T-helper 2 cell treated with Interferon-gamma antibody and Interleukin-4, amounts not matched to agents 5 μg/mL and 100 μg/mL, for 36 hours (primary cell): Measurements from ENCODE around the gene MOB2.

Source experiments
- DNase-seq: peaks from one replicate; pipeline ENCODE4 v3.0.0; 2021; ENCODE audit warnings: low spot score
- H3K27ac Mint-ChIP-seq: one replicate; pipeline ENCODE4 v1.8.0; 2021; ENCODE audit warnings: mild to moderate bottlenecking, mixed read lengths
- H3K27me3 Mint-ChIP-seq: one replicate; pipeline ENCODE4 v1.8.0; 2021; ENCODE audit warnings: low read depth, mixed read lengths
- H3K36me3 Mint-ChIP-seq: one replicate; pipeline ENCODE4 v1.8.0; 2021; ENCODE audit warnings: low read depth, mixed read lengths
- H3K4me1 Mint-ChIP-seq: one replicate; pipeline ENCODE4 v1.8.0; 2021; ENCODE audit warnings: low read depth, mixed read lengths
- H3K4me3 Mint-ChIP-seq: one replicate; pipeline ENCODE4 v1.8.0; 2022; ENCODE audit warnings: mild to moderate bottlenecking, moderate library complexity, mixed read lengths
- H3K9me3 Mint-ChIP-seq: one replicate; pipeline ENCODE4 v1.8.0; 2021; ENCODE audit warnings: mixed read lengths

The MOB2 gene

DNA sequence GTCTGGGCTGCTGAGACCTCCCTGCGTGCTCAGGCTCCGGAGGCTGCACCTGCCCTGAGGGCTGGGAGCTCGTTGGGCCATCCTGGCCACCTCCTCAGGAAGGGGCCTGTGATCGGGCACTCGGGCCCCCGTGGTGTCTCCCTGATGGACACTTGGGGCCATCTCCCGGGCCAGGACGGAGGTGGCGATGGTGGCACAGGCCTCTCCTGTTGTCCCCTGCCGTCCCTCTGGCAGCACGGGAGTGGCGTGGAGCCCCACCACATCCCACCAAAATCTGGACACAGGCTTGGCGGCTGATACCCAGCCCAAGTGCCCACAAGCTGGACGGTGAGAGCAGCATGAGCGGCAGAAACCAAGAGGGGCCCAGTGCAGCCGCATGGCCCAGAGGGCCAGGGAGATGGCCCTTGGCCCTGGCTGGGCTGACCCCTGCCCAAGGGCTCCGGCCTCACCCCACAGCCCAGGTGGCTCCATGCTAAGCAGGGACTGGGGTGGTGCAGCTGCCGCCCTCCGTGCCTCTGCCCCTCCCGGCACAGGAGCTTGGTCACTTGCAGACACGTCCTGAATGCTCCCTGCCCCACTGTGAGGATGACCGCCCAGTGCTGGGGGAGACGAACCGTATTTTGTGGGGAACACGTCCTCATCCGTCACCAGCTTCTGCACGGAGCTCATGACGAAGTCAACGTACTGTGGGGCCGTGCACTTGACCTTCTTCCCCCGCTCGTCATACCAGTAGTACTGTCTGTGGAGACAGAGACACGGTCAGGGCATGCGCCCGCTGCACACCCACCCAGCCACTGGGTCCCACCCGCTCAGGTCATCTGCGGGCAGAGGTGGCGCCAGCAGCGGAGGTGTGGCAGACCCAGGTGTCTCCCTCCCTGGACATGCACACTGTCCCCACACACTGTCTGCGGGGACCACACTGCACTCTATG is 15.6 kb downstream of the MOB2 start:
- Mint-ChIP-seq H3K4me3 (no peak overlapping the region), H3K4me1 (no peaks in the 10 kb centered on the region), H3K9me3 (no peaks in the 10 kb centered on the region), H3K27ac (no peak overlapping the region), H3K36me3 (no peaks in the 10 kb centered on the region), H3K27me3 (no peaks in the 10 kb centered on the region)
- DNase-seq = no peak

DNA sequence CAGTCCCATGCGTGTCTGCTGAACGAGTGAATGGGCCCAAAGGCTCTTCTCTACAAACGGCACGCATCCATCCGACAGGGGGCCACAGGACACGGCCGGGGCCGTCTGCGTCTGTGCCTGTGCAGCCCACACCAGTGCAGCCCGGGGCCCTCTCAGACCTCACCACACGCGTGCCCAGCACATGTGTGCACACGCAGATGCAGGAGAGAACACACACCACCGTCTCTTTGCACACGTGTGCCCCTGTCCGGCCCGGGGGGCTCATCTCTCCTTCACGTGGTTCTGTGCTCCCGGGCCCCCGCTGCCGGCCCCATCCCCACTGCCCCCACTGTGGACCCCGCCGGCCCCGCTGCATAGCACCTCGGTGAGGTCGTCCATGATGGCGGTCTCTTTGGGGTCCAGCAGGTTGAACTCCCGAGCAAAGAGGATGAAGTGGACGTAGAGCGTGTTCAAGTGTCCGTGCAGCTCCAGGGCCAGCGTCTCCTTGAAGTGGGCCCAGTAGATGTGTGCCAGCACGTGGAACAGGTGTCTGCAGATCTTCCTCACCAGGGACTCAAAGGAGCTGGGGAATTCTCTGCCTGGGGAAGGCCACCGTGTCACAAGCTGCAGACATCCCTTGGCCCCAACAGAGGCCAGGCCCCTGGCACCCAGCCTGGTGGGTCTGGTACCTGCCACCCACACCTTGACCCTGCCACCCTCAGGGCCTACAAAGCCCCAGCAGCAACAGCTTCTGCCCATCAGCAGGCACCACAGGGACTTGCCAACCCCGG is 16.5 kb downstream of the MOB2 start:
- H3K27ac Mint-ChIP-seq = no peak overlapping the region
- H3K4me1 Mint-ChIP-seq = no peaks in the 10 kb centered on the region

DNA sequence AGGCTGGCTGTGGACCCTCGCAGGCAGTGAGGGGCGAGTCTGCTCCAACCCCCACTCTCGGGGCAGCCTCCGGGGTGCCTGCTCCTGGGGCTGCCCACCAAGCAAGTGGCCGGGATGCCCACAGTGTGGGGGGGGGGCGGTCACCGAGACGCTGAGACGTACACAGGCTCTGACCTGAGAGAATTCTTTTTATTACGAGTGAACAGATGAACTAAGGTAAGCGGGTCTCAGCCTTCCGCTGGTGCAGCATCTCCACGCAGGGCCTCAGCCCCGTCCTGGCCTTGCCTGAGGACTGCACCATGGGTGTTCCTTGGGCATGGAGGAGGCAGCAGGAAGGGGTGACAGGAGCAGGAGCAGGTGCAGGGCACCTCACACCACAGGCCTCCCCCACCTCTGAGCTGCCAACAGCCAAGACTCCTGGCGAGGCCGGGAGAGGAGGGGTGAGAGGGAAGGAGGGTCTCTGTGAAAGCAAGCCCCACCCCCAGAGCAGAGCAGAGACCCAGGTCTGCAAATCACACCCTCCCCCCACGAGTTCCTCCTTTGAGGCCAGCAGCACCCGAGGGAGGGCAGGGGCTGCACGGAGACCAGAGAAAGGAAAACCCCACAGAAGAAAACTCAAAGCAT is 17.2 kb downstream of the MOB2 start:
- no peaks in the 10 kb centered on the region for H3K9me3 Mint-ChIP-seq
- H3K27me3 Mint-ChIP-seq = no peaks in the 10 kb centered on the region
- no peaks in the 10 kb centered on the region for H3K4me1 Mint-ChIP-seq
- no peak for DNase-seq
- H3K4me3 Mint-ChIP-seq = no peak overlapping the region
- H3K36me3 Mint-ChIP-seq = no peaks in the 10 kb centered on the region
- H3K27ac Mint-ChIP-seq = no peak overlapping the region

More for the DNA sequence above, 16.5 kb downstream of the MOB2 start:
- Mint-ChIP-seq H3K9me3 (no peaks in the 10 kb centered on the region), H3K36me3 (no peaks in the 10 kb centered on the region), H3K27me3 (no peaks in the 10 kb centered on the region), H3K4me3 (no peak overlapping the region)
- DNase-seq = no peak

DNA sequence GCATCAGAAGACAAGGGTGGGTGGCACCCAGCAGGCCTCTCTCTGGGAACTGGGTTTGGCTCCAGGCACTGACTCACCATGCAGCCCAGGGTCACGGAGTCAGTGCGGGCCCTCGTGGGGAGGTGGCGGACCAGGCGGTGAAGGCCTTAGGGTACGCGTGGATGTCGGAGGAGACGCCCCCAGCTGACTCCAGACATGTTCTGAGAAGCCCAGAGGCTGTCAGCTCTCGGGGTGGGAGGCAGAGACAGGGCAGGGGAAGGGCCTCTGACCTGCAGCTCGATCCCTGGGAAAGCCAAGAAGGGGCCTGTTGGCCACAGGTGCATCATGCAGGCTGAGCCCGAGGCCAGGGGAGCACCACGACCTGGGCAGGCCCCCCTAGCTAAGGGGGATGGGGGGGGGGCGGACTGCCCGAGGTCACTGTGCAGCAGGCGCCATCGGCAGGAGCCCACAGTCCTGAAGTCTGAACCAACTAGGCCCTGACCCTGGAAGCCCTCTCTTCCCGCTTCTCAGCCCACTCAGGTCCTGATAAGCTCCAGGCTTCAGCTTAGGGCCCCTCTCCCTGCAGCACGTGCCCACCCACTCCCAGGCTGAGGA is 18.0 kb downstream of the MOB2 start:
- no peak for DNase-seq
- H3K9me3 Mint-ChIP-seq = no peaks in the 10 kb centered on the region
- H3K4me1 Mint-ChIP-seq = no peaks in the 10 kb centered on the region
- H3K36me3 Mint-ChIP-seq = no peaks in the 10 kb centered on the region
- H3K4me3 Mint-ChIP-seq = no peak overlapping the region
- H3K27ac Mint-ChIP-seq = no peak overlapping the region
- H3K27me3 Mint-ChIP-seq = no peaks in the 10 kb centered on the region

DNA sequence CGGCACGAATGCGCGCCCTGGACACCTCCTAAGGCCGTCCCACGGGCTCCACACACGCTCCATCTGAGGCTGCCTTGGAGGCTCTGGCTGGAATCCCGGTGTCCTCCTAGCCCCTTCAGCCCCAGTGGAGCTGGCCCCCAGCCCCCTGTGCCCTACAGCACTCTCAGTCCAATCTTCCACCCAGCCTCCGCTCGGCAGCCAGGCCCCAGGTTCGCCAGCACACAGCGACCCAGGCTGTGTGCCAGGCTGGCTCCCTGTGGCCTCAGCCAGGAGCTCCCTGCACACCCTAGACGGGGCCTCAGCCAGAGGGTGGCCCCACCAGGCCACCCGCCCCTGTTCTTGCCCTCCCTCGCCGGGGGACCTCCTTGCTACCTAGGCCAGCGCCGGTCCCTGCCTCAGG is 18.6 kb downstream of the MOB2 start:
- H3K27me3 Mint-ChIP-seq = no peaks in the 10 kb centered on the region
- no peak for DNase-seq
- H3K4me3 Mint-ChIP-seq = no peak overlapping the region
- no peak overlapping the region for H3K27ac Mint-ChIP-seq
- H3K36me3 Mint-ChIP-seq = no peaks in the 10 kb centered on the region
- no peaks in the 10 kb centered on the region for H3K9me3 Mint-ChIP-seq
- H3K4me1 Mint-ChIP-seq = no peaks in the 10 kb centered on the region

DNA sequence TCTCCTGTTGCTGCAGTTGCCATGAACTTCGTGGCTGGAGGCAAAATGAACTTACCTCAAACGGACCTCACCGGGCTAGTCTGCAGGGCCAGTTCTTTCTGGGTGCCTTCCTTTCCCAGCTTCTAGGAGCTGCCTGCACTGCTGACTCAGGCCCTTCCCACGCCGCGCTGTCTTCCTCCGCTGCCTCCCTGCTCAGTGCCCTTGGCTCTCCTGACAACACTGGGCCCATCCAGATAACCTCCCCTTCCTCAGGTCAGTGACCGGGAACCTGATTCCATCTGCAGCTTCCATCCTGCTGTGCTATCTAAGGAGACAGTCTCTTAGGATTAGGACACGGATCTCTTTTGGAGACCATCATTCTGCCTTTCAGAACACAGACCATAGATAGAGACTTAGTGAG is 19.3 kb downstream of the MOB2 start:
- no peaks in the 10 kb centered on the region for H3K9me3 Mint-ChIP-seq
- no peak overlapping the region for H3K4me3 Mint-ChIP-seq
- no peaks in the 10 kb centered on the region for H3K4me1 Mint-ChIP-seq
- H3K27me3 Mint-ChIP-seq = no peaks in the 10 kb centered on the region
- no peaks in the 10 kb centered on the region for H3K36me3 Mint-ChIP-seq
- no peak overlapping the region for H3K27ac Mint-ChIP-seq
- DNase-seq = no peak

DNA sequence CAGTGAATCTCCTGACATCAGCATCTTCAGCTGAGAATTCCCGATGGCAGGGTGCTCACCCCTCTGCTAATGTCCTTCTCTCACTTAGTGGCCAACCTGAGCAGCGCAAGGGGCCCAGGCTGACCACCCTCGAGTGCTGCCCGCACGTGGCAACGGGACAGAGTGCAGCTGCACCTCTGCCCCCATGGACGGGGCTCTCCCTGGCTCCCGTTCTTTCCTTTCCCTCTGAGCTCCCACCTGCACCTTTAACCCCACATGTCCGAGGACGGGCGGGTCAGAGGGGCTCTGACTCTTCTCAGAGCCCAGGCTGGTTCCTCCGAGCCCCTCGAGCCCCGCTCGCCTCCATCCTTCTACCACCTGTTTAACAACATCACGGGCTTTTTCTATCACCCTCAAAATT is 19.8 kb downstream of the MOB2 start:
- H3K4me3 Mint-ChIP-seq = no peak overlapping the region
- no peak for DNase-seq
- no peaks in the 10 kb centered on the region for H3K36me3 Mint-ChIP-seq
- H3K4me1 Mint-ChIP-seq = no peaks in the 10 kb centered on the region
- H3K27ac Mint-ChIP-seq = no peak overlapping the region
- no peaks in the 10 kb centered on the region for H3K9me3 Mint-ChIP-seq
- no peaks in the 10 kb centered on the region for H3K27me3 Mint-ChIP-seq

DNA sequence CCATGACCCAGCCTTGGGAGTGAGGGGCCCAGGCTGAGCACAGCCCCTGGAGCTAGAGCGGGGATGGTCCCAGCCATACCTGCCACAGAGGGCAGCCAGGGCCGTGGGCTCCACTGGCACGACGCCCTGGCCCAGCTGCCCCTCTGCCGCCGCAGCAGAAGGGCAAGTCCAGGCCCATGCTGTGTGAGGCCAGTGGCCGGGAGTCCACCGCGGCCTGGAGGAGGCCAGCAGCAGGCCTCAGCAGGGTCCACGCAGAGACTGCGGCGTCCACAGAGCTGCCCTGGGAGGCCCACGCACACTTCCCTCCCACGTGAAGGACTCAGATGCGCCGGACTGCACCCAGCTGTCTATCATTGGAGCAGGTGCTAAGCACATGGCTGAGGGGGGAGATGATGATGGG is 23.5 kb downstream of the MOB2 start:
- Mint-ChIP-seq H3K27ac (no peak overlapping the region), H3K36me3 (no peaks in the 10 kb centered on the region), H3K9me3 (no peaks in the 10 kb centered on the region), H3K4me3 (no peak overlapping the region), H3K4me1 (no peaks in the 10 kb centered on the region), H3K27me3 (no peaks in the 10 kb centered on the region)
- no peak for DNase-seq

DNA sequence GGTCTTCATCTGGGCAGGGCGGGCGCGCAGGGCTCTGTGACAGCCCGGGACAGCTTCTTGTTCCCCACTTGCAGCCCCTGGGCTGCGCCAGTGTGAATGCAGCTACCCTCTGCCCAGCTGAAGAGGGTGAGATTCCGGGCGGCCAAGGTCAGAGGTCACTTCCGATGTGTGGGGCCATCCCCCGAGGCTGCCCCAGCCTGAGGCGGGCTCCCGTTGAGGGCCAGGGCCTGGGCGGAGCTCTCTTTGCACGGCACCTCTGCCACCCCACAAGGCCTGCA is 23.9 kb downstream of the MOB2 start:
- no peak overlapping the region for H3K4me3 Mint-ChIP-seq
- H3K36me3 Mint-ChIP-seq = no peaks in the 10 kb centered on the region
- no peak overlapping the region for H3K27ac Mint-ChIP-seq
- H3K27me3 Mint-ChIP-seq = no peaks in the 10 kb centered on the region
- no peak for DNase-seq
- no peaks in the 10 kb centered on the region for H3K9me3 Mint-ChIP-seq
- no peaks in the 10 kb centered on the region for H3K4me1 Mint-ChIP-seq

DNA sequence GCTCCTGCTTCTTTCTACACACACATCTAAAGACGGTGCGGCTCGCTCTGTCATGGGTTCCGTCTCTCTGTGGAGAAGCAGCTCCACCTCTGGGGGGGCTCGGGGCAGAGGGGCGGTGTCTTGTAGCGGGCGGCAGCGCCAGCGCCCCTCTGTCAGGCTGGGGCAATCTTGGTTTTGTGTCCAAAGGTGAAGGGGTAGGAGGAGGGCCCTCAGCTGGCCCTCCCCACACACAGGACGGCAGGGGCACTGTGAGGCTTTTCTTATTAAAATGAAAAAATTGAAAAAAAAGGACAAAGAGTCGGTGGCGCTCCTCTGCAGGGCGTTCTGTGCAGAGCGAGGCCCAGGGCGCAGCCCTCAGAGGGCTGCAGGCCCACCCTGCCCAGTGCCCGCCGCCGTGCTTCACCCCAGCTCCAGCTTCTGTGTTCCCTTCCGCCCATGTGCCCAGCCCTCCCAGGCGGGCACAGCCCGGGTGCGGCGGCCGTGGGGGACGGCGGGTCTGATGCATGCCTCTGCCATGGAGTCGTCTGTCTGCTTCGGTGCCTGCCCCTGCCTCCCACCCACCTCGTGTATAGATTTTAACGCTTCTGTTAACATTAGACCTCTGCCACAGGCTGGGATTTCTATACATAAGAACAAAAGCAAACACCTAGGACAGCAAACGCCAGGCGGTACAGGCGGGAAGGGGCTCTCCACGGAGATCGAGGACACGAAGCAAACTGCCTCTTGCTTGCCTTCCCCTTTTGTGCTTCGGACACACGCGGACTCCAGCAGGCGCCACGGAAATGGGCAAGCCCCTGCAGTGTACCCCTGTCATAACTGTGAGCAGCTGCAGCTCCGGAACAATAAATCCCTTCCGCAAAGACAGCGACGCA is 24.5 kb downstream of the MOB2 start:
- Mint-ChIP-seq H3K27ac (no peak overlapping the region), H3K36me3 (no peaks in the 10 kb centered on the region), H3K4me1 (no peaks in the 10 kb centered on the region), H3K9me3 (no peaks in the 10 kb centered on the region), H3K27me3 (no peaks in the 10 kb centered on the region), H3K4me3 (no peak overlapping the region)
- DNase-seq = no peak

DNA sequence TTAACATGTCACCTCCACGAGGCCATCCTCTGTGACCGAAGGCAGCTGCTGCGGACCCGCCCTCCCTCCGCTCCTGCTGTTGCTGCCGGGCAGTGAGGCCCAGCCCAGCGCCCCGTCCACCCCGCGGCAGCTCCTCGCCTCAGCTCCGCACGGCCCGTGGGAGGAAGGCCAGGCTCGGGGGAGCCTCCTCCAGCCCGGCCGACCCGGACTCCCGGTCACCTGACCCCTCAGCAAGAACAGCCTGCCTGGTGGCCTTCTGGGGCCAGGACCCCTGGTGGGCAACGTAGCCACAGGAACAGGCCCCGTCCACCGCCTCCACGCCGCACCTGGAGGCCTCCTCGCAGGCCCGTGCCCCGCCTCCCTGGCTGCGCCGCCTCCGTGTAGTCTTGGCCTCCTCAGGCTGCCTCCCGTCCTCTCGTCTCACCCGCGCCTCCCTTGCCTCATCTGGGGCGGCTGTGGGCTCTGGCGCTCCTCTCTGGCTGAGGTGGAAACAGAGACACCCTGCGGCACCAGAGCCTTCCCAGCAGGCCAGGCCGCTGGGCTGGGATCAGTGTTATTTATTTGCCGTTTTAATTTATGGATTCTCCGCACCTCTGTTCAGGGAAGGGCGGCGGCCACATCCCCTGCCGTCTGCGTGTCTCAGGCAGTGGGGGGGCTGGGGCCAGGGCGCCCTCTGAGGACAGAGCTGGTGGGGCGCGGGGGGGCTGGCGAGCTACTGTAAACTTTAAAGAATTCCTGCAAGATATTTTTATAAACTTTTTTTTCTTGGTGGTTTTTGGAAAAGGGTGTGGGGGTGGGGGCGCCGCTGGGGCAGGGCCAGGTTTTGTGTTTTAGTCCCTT is 25.4 kb downstream of the MOB2 start:
- H3K27me3 Mint-ChIP-seq = no peaks in the 10 kb centered on the region
- H3K36me3 Mint-ChIP-seq = no peaks in the 10 kb centered on the region
- H3K9me3 Mint-ChIP-seq = no peaks in the 10 kb centered on the region
- no peaks in the 10 kb centered on the region for H3K4me1 Mint-ChIP-seq
- H3K4me3 Mint-ChIP-seq = no peak overlapping the region
- DNase-seq = no peak
- H3K27ac Mint-ChIP-seq = no peak overlapping the region

DNA sequence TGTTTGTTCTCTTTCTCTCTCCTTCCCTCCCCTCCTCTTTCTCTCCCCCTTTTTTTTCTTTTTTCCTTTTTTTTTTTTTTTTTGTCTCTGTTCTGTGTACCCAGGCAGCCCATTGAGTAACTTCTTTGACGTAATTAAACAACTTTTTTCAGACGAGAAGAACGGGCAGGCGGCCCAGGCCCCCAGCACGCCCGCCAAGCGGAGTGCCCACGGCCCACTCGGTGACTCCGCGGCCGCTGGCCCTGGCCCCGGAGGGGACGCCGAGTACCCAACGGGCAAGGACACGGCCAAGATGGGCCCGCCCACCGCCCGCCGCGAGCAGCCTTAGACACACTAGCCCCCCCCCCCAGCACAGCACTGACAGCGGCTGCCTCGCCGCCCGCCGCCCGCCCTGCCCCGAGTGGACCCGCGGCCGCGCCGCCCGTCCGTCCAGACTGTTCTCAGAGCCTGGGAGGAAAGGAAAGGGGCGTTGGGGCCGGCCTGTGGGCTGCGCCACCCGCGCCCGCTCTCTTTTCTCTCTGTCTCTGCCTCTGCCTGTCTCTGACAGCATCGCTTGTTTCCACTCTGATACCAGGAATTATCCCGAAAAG is 26.1 kb downstream of the MOB2 start:
- Mint-ChIP-seq H3K4me3 (no peak overlapping the region), H3K9me3 (no peaks in the 10 kb centered on the region), H3K27ac (no peak overlapping the region), H3K4me1 (no peaks in the 10 kb centered on the region), H3K27me3 (no peaks in the 10 kb centered on the region), H3K36me3 (no peaks in the 10 kb centered on the region)
- DNase-seq = no peak
